ENCODE data around the gene TOR4A.
A peak's percentile ranks its signal among the peaks of the same experiment; 100 is the strongest.
"Not testable (repeated sequence)": the region's sequence is repeated elsewhere in the genome, so short reads cannot be mapped to it uniquely, and the experiment has no call there.

TOR4A gene

DNA sequence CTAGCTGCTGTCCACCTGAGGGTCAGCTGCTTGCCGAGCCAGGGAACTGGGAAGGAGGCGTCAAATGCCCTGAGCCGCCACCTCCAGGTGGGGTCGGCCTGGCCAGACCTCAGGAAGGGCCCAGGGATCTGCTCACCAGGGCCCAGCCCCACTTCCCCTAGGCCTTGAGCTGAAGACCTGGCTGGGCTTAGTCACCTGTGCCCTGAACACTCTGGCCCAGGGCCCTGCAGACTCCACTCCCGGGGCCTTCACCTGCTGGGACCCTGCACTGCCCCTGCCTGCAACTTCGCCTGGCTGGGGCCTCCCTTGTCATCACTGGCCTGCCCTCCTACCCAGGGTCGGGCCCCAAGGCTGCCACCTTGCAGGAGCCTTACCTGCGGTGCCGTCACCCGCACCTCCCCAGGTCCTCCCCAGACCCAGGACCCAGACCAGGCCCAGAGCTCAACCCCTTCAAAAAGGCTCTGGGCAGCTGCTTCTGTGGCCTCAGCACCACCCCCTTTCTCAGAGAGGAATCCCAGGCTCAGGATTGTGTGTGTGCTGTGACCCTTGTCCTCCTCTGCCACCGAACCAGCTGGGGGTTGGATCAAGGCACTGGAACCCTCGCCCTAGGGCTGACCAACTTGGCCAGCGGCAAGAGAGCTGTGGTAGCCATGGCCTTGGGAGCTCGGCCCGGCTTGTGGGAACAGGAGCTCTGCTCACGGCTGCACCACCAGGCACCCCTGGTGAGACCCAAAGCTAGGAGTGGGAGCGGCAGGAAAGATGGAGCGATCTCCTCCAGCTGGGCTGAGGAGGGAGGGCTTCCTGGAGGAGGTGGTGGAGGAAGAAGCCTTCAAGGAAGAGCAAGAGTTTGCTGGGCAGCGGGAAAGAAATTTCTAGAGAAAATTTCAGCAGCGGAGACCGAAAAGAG lies 23.6 kb upstream of the TOR4A start:
- no peak for DNase-seq

DNA sequence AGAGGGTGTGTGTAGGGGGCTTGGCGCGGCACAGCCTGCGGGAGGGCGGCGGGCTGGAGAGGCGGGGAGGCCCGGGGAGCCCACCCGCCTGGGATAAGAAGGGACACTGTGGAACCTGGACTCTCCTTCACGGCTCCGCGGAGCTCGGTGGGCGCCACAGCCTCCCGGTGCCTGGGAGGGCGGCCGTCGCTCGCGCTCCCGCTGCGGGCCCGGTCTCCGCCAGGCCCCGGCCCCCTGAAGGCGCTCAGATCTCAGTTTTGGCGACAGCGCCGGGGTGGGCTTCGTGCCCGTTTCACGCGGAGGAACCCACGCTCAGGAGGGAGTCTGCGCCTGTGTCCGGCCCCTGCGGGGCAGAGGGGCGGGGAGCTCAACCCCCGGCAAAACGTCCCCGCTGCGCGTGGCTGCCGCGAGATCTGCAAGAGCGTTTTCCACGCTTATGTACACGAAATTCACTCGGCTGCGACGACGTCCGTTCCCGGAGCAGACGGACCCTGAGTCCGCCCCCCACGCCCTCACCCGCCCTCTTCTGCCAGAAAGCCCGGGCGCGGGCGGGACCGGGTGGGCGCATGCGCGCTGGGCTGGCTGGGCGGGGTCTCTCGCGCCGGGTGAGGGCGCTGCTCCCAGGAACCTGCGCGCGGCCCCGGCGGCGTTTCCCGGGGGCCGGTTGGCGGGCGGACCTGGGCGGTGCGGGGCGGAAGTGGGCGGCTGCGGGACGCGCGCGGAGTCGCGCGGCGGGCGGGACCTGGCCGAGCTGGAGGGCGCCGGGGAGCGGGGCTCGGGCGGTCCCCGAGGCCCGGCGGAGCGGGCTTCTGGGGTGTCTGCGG lies 22.7 kb upstream of the TOR4A start, which contains the start of gene NELFB:
Gene NELFB (plus strand): TSS at position 704 of the 824 bp plus-strand sequence.
- peak; percentile 72 for DNase-seq

DNA sequence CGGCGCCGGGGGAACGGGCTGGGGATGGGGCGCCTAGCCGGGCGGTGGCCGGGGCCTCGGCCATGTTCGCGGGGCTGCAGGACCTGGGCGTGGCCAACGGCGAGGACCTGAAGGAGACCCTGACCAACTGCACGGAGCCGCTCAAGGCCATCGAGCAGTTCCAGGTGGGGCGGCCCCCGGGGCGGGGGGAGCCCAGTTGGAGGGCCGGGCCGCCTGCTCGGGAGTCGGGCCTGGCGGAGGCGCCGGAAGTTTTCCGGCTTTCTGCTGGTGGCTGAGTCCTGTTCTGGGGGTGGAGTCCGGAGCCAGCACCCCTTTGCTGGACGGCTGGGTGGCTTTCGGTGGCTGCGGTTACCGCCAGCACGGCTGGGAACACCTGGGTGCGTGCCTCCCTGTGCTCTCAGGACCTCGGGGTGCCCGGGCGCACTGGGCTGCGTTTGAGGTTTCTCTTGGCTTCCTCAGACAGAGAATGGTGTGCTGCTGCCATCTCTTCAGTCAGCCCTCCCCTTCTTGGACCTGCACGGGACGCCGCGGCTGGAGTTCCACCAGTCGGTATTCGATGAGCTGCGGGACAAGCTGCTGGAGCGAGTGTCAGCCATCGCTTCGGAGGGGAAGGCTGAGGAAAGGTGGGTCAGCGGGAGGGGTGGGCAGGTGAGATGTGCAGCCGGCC lies 21.9 kb upstream of the TOR4A start:
- DNase-seq: no peak

DNA sequence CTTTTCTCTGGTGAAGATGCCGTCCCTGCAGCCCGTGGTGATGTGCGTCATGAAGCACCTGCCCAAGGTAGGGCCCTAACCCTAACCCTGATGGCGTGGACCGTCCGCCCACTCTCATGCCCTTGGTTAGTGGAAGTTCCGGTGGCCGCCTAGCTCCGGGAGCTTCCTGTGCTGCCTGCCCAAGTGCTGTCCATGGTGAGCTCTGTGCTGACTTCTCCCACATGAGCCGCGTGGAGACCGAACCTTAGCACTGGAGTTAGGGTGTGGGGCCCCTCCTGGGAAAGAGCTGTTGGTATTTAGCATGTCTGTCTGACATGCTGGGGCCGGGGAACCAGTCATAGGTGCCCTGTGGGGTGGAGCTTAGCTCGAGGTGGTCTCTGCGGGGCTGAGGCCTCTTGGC lies 21.2 kb upstream of the TOR4A start:
- no peak for DNase-seq

DNA sequence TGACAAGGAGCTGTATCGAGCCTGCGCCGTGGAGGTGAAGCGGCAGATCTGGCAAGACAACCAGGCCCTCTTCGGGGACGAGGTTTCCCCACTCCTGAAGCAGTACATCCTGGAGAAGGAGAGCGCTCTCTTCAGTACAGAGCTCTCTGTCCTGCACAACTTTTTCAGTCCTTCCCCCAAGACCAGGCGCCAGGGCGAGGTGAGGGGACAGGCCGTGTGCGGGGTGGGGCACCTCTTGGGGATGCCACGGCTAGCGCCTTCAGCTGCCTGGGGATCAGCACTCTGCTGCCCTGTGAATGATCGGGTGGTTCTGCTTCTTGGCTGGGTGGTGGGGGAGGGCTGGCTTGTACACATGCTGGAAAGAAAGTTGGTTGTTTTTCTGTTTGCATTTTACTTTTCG lies 20.7 kb upstream of the TOR4A start:
- no peak for DNase-seq

DNA sequence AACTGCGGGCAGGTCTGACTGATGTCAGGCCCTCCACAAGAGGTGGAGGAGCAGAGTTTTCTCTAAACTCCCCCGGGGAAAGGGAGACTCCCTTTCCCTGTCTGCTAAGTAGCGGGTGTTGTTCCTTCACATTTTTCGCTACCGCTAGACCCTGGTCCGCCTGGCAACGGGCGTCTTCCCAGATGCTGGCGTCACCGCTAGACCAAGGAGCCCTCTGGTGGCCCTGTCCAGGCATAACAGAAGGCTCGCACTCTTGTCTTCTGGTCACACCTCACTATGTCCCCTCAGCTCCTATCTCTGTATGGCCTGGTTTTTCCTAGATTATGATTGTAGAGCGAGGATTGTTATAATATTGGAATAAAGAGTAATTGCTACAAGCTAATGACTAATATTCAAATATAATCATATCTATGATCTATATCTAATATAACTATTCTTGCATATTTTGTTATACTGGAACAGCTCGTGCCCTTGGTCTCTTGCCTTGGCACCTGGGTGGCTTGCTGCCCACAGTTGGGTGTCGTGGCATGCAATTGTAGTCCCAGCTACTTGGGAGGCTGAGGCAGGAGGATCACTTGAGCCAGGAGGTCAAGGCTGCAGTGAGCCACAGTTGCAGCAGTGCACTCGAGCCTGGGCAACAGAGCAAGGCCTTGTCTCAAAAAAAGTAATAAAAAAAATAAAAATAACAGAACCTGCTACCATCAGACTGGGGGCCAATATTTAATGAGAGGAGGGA lies 15.2 kb upstream of the TOR4A start:
- not testable (repeated sequence) for DNase-seq

DNA sequence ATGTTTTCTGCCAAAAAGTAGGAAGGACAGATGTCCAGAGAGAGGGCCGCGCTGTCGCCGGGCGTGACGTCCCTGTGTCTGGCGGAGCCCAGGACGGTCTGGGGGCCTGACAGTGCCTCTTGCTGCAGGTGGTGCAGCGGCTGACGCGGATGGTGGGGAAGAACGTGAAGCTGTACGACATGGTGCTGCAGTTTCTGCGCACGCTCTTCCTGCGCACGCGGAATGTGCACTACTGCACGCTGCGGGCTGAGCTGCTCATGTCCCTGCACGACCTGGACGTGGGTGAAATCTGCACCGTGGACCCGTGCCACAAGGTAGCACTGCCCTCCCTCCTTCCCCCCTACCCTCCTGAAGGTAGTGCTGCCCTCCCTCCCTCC lies 14.6 kb upstream of the TOR4A start:
- DNase-seq: no peak

DNA sequence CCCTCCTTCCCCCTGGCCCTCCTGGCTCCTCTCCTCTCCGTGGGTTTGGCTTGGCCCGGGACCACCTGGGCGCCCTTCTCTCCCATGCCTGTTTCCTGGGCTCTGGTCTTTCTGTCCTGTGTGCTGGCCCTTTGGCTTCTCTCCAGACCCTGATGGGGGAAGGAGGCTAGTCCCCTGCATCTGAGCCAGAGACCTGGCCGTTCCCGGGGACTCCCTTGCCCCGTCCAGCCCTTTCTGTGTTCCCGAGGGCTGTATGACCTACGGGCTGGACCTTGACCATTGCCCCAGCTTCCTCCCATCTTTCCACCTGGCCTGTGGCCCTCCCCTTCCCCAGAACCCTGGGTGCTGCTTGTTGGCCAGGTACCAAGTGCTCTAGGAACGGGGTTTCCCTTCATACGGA lies 14.0 kb upstream of the TOR4A start:
- no peak for DNase-seq

DNA sequence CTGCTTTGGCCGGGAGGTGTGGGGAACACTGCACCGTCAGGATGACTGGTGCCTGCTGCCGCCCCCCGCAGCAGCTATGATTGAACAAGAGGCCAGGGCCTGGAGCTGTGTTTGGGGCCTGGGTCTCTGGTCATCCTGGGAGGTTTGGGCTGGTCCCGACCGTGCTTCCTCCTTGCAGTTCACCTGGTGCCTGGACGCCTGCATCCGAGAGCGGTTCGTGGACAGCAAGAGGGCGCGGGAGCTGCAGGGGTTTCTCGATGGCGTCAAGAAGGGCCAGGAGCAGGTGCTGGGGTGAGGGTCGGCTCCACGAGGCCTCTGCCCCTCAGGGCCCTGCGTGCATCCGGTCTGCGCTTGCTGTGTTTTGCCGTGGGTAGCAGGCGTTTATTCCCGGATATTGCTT lies 13.5 kb upstream of the TOR4A start:
- no peak for DNase-seq

DNA sequence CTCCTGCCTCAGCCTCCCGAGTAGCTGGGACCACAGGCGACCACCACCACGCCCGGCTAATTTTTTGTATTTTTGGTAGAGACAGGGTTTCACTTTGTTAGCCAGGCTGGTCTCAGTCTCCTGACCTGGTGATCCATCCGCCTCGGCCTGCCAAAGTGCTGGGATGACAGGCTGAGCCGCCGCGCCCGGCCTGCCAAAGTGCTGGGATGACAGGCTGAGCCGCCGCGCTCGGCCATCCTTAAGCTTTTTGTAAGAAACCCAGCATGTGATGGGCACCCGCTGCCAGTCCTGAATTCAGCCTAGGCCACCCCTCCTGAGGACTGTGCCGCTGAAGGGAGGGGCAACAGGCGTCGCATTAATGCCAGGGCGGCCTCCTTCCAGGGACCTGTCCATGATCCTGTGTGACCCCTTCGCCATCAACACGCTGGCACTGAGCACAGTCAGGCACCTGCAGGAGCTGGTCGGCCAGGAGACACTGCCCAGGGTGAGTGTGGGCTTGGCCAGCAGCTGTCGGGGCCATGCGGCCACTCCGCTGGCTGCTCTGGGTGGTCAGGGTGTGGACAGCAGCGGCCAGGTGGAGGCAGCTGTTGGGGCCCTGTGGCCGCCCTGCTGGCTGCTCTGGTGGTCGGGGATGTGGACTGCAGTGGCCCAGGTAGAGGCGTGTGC lies 11.9 kb upstream of the TOR4A start:
- no peak for DNase-seq

DNA sequence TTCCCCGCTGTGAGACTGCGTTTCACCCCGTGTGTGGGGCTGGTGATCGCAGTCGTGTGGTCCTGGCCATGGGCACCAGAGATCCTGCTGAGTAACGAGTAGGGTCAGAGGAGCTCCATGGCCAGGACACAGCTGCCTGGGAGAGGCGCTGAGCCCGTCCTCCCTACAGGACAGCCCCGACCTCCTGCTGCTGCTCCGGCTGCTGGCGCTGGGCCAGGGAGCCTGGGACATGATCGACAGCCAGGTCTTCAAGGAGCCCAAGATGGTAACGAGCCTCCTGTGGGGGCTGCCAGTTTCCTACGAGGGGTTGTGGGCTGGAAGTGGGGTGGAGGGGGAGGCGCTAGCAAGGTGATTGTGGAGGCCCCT lies 11.4 kb upstream of the TOR4A start:
- DNase-seq: no peak

DNA sequence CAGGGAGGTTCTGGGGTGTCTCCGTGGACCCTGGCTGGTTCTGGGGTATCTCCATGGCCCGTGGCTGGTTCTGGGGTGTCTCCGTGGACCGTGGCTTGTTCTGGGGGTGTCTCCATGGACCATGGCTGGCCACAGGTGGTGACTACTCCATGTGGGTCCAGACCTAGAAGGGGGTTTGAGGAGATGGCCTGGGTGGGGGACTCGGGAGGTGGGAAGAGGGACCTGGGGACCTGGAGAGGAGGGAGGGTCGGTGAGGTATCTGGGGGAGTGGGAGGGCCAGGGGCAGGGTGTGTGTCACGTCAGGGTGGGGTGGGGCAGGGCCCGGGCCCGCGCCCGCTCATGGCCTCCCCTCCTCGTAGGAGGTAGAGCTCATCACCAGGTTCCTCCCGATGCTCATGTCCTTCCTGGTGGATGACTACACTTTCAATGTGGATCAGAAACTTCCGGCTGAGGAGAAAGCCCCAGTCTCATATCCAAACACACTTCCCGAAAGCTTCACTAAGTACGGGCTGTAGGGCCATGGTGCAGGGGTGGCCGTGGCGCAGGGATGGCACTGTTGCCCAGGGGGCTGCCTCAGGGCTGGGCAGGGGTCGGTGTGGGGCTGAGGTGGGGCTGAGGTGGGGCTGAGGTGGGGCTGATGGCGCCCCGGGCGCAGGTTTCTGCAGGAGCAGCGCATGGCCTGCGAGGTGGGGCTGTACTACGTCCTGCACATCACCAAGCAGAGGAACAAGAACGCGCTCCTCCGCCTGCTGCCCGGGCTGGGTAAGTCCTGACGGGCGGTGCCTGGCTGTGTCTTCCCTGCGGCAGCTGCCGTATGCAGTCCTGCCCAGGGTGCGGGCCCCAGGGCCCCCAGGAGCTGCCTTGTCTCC lies 10.7 kb upstream of the TOR4A start:
- no peak for DNase-seq

DNA sequence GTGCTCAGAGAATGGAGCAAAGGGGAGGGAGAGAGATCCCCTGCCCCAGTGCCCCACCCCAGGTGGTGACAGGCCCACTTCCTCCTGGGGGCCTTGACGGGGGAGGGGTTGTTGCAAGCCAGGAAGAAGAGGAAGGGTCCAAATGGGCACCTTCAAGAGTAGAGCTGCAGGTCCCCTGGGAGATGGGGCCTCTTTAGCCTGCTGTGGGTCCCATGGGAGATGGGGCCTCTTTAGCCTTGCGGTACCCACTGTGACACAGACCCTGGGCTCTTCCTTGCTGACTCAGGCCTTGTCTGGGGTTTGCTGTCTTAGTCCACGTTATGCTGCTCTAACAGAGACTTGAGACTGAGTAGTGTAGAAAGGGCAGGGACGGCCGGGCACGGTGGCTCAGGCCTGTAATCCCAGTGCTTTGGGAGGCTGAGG lies 9.6 kb upstream of the TOR4A start:
- DNase-seq: no peak

DNA sequence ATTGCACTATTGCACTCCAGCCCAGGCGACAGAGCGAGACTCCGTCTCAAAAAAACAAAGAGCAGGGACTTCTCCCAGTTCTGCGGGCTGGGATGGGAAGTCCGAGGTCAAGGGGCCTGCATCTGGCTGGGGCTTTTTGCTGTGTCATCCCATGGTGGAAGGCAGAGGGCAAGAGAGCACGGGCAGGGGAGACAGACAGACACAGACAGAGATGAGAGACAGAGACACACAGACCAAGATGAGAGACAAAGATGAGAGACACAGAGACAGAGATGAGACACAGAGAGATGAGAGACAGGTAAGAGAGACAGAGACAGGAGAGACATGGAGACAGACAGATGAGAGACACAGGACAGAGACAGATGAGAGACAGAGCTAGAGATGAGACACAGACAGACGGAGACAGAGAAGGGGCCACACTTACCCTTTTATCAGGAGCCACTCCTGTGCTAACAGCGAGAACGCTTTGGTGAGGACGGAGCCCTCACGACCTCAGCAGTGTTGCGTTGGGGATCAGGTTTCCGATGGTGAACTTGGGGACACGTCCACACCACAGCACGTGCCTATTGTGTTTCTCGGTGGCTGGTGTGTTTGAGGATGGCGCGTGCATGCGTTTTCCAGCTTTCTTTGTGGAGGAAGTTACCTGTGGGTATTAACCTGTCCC lies 8.9 kb upstream of the TOR4A start:
- no peak for DNase-seq

DNA sequence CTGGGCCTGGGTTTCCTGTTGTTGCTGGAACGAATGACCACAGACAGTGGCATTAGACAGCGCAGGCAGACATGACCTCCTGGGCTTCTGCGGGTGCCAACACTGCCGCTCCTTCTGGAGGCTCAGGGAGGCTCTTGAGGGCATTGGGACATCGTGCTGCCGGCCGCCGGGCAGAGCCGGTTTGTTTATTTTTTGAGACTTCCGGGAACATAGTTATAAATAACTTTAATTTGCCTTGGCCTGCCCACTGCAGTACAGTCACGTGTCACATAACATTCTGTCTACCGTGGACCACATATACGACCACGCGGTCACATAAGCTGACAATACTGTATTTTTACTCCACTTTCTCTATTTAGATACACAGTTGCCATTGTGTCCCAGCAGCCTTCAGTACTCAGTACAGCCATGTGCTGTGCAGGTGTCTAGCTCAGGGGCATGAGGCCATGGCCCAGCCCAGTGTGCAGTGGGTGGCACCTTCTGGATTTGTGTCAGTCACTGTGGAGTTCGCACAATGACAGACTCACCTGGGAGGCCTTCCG lies 8.2 kb upstream of the TOR4A start:
- no peak for DNase-seq

DNA sequence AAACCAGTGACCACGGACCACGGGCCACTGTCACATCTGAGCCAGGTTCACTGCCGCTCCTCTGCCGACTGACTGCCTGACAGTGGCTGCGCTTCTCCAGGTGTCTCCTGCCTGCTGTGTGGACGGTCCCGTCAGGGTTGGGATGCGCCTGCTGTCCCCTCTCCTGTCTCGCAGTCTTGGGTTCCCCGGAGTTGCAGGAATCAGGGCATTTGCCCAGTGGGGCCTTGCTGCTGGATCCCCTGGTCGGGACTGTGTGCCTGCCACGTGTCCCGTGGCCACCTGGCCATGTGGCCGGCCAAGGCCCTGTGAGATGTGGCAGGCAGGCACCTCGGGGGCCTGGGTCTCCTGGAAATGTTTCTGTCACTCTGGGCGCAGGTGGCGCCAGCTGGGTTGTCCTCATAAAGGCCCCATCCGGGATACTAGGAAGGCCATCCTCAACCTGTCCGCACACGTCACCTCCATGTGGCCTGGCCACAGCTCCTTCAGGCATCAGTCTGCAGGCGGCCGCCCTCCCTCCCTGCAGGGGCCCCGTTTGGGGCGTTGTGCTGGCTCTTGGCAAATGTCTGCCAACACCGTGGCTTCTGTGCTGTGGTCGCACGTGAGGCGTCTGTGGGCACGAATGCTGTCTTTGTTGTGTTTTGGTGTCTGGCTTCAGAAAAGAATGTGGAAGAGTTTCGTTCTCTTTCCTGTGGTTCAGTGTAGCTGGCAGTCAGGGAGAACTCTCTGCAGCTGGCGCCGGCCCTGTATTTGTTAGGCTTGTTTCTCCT lies 6.4 kb upstream of the TOR4A start:
- no peak for DNase-seq

DNA sequence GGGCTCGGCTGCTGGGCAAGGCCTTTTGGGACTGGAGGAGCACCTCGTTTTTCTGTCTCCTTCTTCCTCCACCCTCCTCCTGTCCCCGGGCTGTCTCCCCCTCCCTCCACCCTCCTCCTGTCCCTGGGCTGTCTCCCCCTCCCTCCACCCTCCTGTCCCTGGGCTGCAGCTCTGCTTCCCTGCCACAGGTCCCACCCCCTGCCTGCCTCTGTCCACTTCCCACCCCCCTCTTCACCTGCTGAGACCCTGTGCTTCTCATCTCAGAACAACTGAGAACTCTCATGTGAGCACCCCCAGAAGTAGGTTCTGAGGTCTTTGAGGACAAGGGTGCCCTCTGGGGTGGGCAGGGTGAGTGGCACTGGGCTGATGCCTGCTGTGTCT lies 5.8 kb upstream of the TOR4A start:
- DNase-seq: no peak

DNA sequence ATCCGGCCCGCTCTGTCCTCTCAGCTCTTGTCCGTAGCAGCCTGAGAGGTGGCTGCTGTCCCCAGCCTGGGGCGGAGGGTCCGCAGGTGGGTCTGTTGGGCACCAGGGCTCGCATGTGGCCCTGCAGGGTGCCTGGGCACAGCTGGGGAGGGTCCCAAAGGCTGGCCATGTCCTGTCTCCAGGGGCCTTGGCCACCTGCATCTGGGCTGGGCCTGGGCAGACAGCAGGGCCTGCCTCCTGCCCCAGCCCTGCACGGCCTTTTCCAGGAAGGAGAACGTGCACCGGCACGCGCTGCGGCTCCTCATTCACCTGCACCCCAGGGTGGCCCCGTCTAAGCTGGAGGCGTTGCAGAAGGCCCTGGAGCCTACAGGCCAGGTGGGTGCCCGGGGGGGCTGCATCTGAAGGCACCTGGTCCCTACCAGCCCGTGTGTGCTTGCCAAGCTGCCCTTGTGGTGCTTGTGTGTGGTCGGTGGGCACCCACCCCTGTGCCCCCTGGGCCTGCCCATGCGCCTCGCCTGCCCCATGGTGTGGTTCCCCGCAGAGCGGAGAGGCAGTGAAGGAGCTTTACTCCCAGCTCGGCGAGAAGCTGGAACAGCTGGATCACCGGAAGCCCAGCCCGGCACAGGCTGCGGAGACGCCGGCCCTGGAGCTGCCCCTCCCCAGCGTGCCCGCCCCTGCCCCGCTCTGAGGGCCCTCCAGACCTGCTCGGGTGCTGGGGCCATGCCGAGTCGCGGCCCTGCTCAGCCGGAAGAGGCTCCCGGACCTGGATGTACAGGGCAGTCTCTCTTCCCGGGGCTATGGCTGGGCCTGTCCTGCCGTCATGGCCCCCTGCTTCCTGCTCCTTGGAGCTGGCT lies 5.1 kb upstream of the TOR4A start:
- DNase-seq: no peak

DNA sequence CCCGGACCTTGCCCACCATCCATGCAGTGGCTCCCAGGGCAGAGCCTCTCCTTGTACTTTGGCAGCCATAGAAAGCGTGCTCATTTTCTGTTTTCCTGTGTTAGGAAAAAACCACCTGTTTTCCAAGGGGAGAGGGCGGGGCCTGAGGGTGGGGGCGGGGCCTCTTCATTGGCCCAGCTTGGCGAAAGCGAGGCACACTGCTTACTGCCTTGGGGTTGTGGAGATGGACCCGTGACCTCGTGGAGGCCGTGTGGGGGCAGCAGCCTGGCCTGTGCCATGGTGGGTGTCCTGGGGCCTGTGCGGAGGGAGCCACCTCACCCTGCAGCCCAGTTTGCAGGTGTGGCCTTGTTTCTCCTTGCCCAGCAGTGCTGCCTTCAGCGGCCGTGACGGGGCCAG lies 4.4 kb upstream of the TOR4A start:
- no peak for DNase-seq
